IMR-90 (cell line): ENCODE measurements around the gene PTGES3. TPM values are rescaled to one million over a fixed set of nuclear protein-coding genes. Genes with fewer than 3 reads are reported as not detected.

Experiments
- MAZ ChIP-seq: IDR thresholded peaks from 2 replicates; pipeline ENCODE4 v1.6.1; 2012; ENCODE audit warnings: low read depth, mild to moderate bottlenecking, low read length, improper control_type of control experiment, moderate library complexity, borderline replicate concordance
- MXI1 ChIP-seq: IDR thresholded peaks from 2 replicates; pipeline ENCODE4 v1.6.1; 2012; ENCODE audit warnings: low read depth, mild to moderate bottlenecking, low read length, moderate library complexity, borderline replicate concordance
- POLR2A ChIP-seq: IDR thresholded peaks from 2 replicates; pipeline ENCODE4 v1.6.1; 2012; ENCODE audit warnings: mild to moderate bottlenecking, low read depth, low read length
- RAD21 ChIP-seq: IDR thresholded peaks from 2 replicates; pipeline ENCODE4 v1.6.1; 2012; ENCODE audit warnings: low read length, improper control_type of control experiment
- RFX5 ChIP-seq: IDR thresholded peaks from 2 replicates; pipeline ENCODE4 v1.8.0; 2012; ENCODE audit warnings: low read depth, mild to moderate bottlenecking, low read length, moderate library complexity
- SMC3 ChIP-seq: fragments of 150-350 bp; IDR thresholded peaks from 2 replicates; pipeline ENCODE4 v1.6.1; 2016; ENCODE audit warnings: low read depth, mild to moderate bottlenecking, antibody characterized with exemption, low read length, moderate library complexity
- polyA plus RNA-seq, 3 experiments: library from polyadenylated mRNA; depleted of rRNA; stranded (reverse); fragments of >200 nt; gene quantifications; 2 replicates each; pipeline ENCODE4 v1.2.3, GENCODE V29; 2012; ENCODE audit warnings: low replicate concordance in 1 of 3
- total RNA-seq: library from RNA; depleted of rRNA; stranded (reverse); fragments of >200 nt; gene quantifications from 2 replicates; pipeline ENCODE4 v1.2.3, GENCODE V29; 2012
- TF ChIP-seq, protein P1 (sequence below): fragments of 150-350 bp; IDR thresholded peaks from 2 replicates; pipeline ENCODE4 v1.6.1; 2016; ENCODE audit warnings: low read depth, mild to moderate bottlenecking, low read length, moderate library complexity, borderline replicate concordance

The PTGES3 gene
- total and polyA plus RNA-seq, 2 of the 4 experiments (the other 2 are of a cell fraction) = 42.7 to 73.2 TPM

DNA sequence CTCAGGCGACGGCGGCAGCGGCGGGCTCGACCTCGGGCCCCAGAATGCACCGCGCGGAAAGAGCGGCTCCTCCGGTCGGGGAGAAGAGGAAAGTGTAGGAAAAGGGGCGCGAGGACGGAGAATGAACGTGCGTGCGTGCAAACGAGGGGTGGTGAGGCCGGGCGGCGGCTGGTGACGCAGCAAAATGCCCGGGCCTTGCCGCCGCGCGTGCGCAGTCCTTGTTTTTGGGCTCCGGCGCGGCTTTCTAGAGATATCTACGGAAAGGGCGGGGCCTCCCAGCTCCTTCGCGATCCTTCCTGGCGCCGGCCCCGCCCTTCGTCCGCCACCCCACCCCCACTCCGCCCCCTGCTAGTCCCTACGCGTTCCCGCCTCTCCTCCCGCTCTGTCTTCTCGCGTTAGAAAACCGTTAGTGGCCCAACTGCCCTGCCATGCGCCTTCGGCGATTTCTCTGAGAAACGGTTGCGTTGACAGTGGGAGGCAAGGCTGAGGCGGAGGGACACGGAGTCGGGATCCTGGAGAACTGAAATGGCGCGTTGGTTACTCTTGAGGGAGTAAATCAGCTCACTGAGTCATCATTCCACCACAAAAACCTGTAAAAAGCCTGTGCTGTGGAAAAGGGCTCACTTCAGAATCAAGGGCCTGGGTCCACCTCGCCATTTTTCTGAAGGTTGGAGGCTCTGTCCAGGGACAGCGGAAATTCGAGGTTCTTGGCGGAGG, at the start of gene PTGES3 (continued):
- TF ChIP-seq, protein P1, sequence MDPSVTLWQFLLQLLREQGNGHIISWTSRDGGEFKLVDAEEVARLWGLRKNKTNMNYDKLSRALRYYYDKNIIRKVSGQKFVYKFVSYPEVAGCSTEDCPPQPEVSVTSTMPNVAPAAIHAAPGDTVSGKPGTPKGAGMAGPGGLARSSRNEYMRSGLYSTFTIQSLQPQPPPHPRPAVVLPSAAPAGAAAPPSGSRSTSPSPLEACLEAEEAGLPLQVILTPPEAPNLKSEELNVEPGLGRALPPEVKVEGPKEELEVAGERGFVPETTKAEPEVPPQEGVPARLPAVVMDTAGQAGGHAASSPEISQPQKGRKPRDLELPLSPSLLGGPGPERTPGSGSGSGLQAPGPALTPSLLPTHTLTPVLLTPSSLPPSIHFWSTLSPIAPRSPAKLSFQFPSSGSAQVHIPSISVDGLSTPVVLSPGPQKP = no peak
- TF ChIP-seq RFX5 (no peak), POLR2A (peak; percentile 85), SMC3 (no peak), MXI1 (peak; percentile 99), MAZ (peak; percentile 69; the same call in 1 of the 2 replicates), RAD21 (no peak)
